ENCODE measurements around the gene APLNR. TPM values are rescaled to one million over a fixed set of nuclear protein-coding genes. Genes with fewer than 3 reads are reported as not detected.

The APLNR gene
- total and polyA plus RNA-seq, 3 experiments from 2014 or later, result not detected

GRCh38 chr11:57276169-57276970 is 39.3 kb upstream of the APLNR start:
- Histone ChIP-seq H3K4me3 (ENCODE audit: low read length) (no peak overlapping the region), H3K27ac (ENCODE audit: low read depth, low read length) (no peak overlapping the region), H3K36me3 (ENCODE audit: insufficient read depth, low read length) (no peaks in the 10 kb centered on the region), H3K4me1 (ENCODE audit: insufficient read depth, low read length) (no peaks in the 10 kb centered on the region), H3K9me3 (ENCODE audit: low read length) (no peaks in the 10 kb centered on the region), H3K27me3 (ENCODE audit: insufficient read depth, low read length, poor library complexity, severe bottlenecking) (no peaks in the 10 kb centered on the region)
- H3K4me1 Mint-ChIP-seq, result peaks cover 4% of the 10 kb centered on the region in 3 donors
- peaks cover 12 to 47% of the 10 kb centered on the region in 2 donors for H3K27me3 Mint-ChIP-seq
- POLR2A ChIA-PET, result no interaction called here
- CTCF ChIA-PET, result no interaction called here
- H3K9me3 Mint-ChIP-seq, result peaks cover 3 to 11% (median 7%) of the 10 kb centered on the region in 5 donors
- no peak overlapping the region for H3K27ac Mint-ChIP-seq
- H3K36me3 Mint-ChIP-seq, result peaks cover 0 to 4% (median 0%) of the 10 kb centered on the region in 3 donors
- H3K4me3 Mint-ChIP-seq, result no peak overlapping the region
- DNase-seq, result no peak

- Mint-ChIP-seq H3K4me1 (peaks cover 4% of the 10 kb centered on the region in 3 donors), H3K27me3 (peaks cover 15 to 51% of the 10 kb centered on the region in 2 donors), H3K9me3 (peaks cover 3 to 11% (median 7%) of the 10 kb centered on the region in 5 donors), H3K4me3 (no peak overlapping the region), H3K36me3 (peaks cover 0 to 4% (median 0%) of the 10 kb centered on the region in 3 donors), H3K27ac (no peak overlapping the region)
- H3K27ac ChIP-seq (ENCODE audit: low read depth, low read length), result no peak overlapping the region
- POLR2A ChIA-PET, result interaction anchor here (0.7 kb wide), 1 partner anchor 49 kb away, joined by 3 read pairs; the partner anchor contains the start of gene TNKS1BP1
- H3K27me3 ChIP-seq (ENCODE audit: insufficient read depth, low read length, poor library complexity, severe bottlenecking), result no peaks in the 10 kb centered on the region
- no peak for DNase-seq
- CTCF ChIA-PET, result no interaction called here
- no peak overlapping the region for H3K4me3 ChIP-seq (ENCODE audit: low read length)
- no peaks in the 10 kb centered on the region for H3K9me3 ChIP-seq (ENCODE audit: low read length)
- no peaks in the 10 kb centered on the region for H3K36me3 ChIP-seq (ENCODE audit: insufficient read depth, low read length)
- no peaks in the 10 kb centered on the region for H3K4me1 ChIP-seq (ENCODE audit: insufficient read depth, low read length)
These were observed 38.5 kb upstream of the APLNR start for GRCh38 chr11:57275582-57275981.

DNA sequence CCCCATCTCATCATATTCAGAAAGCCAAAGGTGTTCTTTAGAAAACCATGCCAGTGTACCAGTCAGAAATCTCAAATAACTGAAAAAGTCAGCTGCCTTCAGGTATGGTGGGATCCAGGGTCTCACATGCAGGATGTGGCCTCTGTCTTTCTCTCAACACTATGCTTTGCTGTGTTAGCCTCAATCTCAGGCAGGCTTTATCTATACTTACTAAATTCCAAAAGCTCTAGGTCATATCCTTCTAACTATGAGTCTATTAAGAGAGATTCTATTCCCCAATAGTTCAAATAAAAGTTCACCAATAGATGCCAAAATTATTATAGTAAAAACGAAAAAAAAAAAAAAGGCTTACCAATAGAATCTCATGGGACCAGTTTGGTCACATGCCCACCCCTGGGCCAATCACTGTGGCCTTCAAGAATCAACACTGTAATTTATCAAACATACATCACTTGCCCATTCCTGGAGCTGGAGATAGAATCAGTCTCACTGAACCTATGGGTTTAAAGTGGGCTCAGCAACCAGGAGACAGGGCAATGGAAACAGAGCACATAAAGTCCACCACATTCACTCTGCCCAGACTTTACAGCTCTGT is 38.0 kb upstream of the APLNR start:
- Histone ChIP-seq H3K27ac (ENCODE audit: low read depth, low read length) (no peak overlapping the region), H3K9me3 (ENCODE audit: low read length) (no peaks in the 10 kb centered on the region), H3K36me3 (ENCODE audit: insufficient read depth, low read length) (no peaks in the 10 kb centered on the region), H3K4me3 (ENCODE audit: low read length) (no peak overlapping the region), H3K4me1 (ENCODE audit: insufficient read depth, low read length) (no peaks in the 10 kb centered on the region), H3K27me3 (ENCODE audit: insufficient read depth, low read length, poor library complexity, severe bottlenecking) (no peaks in the 10 kb centered on the region)
- no peak overlapping the region for H3K27ac Mint-ChIP-seq
- H3K4me1 Mint-ChIP-seq, result peaks cover 4% of the 10 kb centered on the region in 3 donors
- peaks cover 3 to 11% (median 7%) of the 10 kb centered on the region in 5 donors for H3K9me3 Mint-ChIP-seq
- H3K4me3 Mint-ChIP-seq, result no peak overlapping the region
- POLR2A ChIA-PET, result interaction anchor here (0.7 kb wide), 1 partner anchor 50 kb away, joined by 3 read pairs; the partner anchor contains the start of gene TNKS1BP1
- CTCF ChIA-PET, result no interaction called here
- DNase-seq, result no peak
- H3K36me3 Mint-ChIP-seq, result peaks cover 0 to 4% (median 0%) of the 10 kb centered on the region in 3 donors
- peaks cover 15 to 54% of the 10 kb centered on the region in 2 donors for H3K27me3 Mint-ChIP-seq

DNA sequence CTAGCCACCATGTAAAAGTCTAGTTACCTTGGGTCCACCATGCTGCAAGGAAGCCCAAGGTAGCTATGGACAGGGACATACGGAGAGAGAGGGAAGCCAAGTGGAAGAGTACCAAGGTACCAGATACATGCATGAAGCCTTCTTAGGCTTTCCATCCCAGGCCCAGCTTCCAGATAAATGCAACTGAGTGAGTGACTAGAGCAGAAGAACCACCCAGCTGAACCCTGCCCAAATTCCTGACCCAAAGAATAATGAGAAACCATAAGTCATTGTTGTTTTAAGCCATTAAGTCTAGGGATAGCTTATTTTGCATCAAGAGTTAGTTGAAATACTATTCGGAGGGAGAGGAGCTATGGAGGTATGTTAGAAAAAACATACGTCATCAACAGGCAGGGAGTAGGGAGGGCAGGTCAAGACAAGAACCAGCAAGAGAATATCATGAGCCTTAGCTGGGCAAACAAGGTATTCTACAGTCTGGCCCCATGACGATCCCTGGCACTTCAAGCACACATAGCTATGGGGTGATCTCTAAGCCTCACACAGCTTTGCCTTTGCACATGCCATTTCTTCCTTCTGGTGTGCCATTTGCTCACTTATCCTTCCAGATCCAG is 36.5 kb upstream of the APLNR start:
- Mint-ChIP-seq H3K4me3 (no peak overlapping the region), H3K36me3 (peaks cover 0 to 4% (median 0%) of the 10 kb centered on the region in 3 donors), H3K27me3 (peaks cover 18 to 43% of the 10 kb centered on the region in 2 donors), H3K9me3 (peaks cover 6 to 11% (median 7%) of the 10 kb centered on the region in 5 donors), H3K27ac (no peak overlapping the region), H3K4me1 (peaks cover 4% of the 10 kb centered on the region in 3 donors)
- Histone ChIP-seq H3K27ac (ENCODE audit: low read depth, low read length) (no peak overlapping the region), H3K36me3 (ENCODE audit: insufficient read depth, low read length) (no peaks in the 10 kb centered on the region), H3K27me3 (ENCODE audit: insufficient read depth, low read length, poor library complexity, severe bottlenecking) (no peaks in the 10 kb centered on the region), H3K4me1 (ENCODE audit: insufficient read depth, low read length) (no peaks in the 10 kb centered on the region), H3K9me3 (ENCODE audit: low read length) (no peaks in the 10 kb centered on the region), H3K4me3 (ENCODE audit: low read length) (no peak overlapping the region)
- ChIA-PET POLR2A (no interaction called here), CTCF (interaction anchor here (0.9 kb wide), 1 partner anchor 24 kb away, joined by 4 read pairs; no protein-coding TSS in a partner anchor)
- no peak for DNase-seq

- Mint-ChIP-seq H3K27ac (no peak overlapping the region), H3K4me1 (no peaks in the 10 kb centered on the region), H3K36me3 (peaks cover 0 to 4% (median 0%) of the 10 kb centered on the region in 3 donors), H3K27me3 (peaks cover 25 to 33% of the 10 kb centered on the region in 2 donors), H3K9me3 (peaks cover 7 to 15% (median 11%) of the 10 kb centered on the region in 5 donors), H3K4me3 (no peak overlapping the region)
- POLR2A ChIA-PET, result no interaction called here
- no peak for DNase-seq
- Histone ChIP-seq H3K36me3 (ENCODE audit: insufficient read depth, low read length) (no peaks in the 10 kb centered on the region), H3K4me1 (ENCODE audit: insufficient read depth, low read length) (no peaks in the 10 kb centered on the region), H3K4me3 (ENCODE audit: low read length) (no peak overlapping the region), H3K27ac (ENCODE audit: low read depth, low read length) (no peak overlapping the region), H3K9me3 (ENCODE audit: low read length) (no peaks in the 10 kb centered on the region), H3K27me3 (ENCODE audit: insufficient read depth, low read length, poor library complexity, severe bottlenecking) (no peaks in the 10 kb centered on the region)
- CTCF ChIA-PET, result no interaction called here
These were observed 32.5 kb upstream of the APLNR start for GRCh38 chr11:57269571-57270021.

GRCh38 chr11:57266157-57266556 is 29.1 kb upstream of the APLNR start:
- Mint-ChIP-seq H3K36me3 (no peaks in the 10 kb centered on the region), H3K27ac (no peak overlapping the region), H3K9me3 (peaks cover 2 to 9% (median 4%) of the 10 kb centered on the region in 5 donors), H3K27me3 (peaks cover 25 to 34% of the 10 kb centered on the region in 2 donors), H3K4me1 (no peaks in the 10 kb centered on the region), H3K4me3 (no peak overlapping the region)
- no peak overlapping the region for H3K4me3 ChIP-seq (ENCODE audit: low read length)
- no peaks in the 10 kb centered on the region for H3K36me3 ChIP-seq (ENCODE audit: insufficient read depth, low read length)
- H3K4me1 ChIP-seq (ENCODE audit: insufficient read depth, low read length), result no peaks in the 10 kb centered on the region
- ChIA-PET POLR2A (no interaction called here), CTCF (no interaction called here)
- no peaks in the 10 kb centered on the region for H3K27me3 ChIP-seq (ENCODE audit: insufficient read depth, low read length, poor library complexity, severe bottlenecking)
- no peaks in the 10 kb centered on the region for H3K9me3 ChIP-seq (ENCODE audit: low read length)
- no peak overlapping the region for H3K27ac ChIP-seq (ENCODE audit: low read depth, low read length)
- DNase-seq, result no peak

DNA sequence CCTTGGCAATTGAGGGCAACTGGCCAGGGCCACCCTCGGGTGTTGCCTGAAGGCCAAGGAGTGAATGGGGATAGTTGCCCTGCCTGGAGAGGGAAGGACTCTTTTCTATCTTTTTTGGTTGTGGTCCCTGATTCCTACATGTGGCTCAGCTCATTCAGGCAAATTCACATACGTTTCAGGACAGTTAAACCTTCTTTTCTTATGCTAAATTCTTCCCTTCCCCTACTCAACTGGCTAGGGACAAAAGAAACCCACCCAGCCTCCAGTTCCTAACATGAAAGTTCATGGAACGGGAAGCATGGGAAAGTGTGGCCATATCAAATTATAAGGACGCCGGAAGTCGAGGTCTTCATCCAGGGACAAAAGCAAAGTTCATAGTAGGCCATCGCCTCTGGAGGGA is 26.3 kb upstream of the APLNR start:
- POLR2A ChIA-PET, result no interaction called here
- no peak overlapping the region for H3K4me3 ChIP-seq (ENCODE audit: low read length)
- DNase-seq, result no peak
- CTCF ChIA-PET, result no interaction called here
- Mint-ChIP-seq H3K27me3 (peaks cover 17 to 31% of the 10 kb centered on the region in 2 donors), H3K4me1 (no peaks in the 10 kb centered on the region), H3K4me3 (no peak overlapping the region), H3K27ac (no peak overlapping the region), H3K36me3 (no peaks in the 10 kb centered on the region), H3K9me3 (peaks cover 2 to 6% (median 4%) of the 10 kb centered on the region in 5 donors)
- no peaks in the 10 kb centered on the region for H3K9me3 ChIP-seq (ENCODE audit: low read length)
- H3K36me3 ChIP-seq (ENCODE audit: insufficient read depth, low read length), result no peaks in the 10 kb centered on the region
- H3K4me1 ChIP-seq (ENCODE audit: insufficient read depth, low read length), result no peaks in the 10 kb centered on the region
- H3K27me3 ChIP-seq (ENCODE audit: insufficient read depth, low read length, poor library complexity, severe bottlenecking), result no peaks in the 10 kb centered on the region
- no peak overlapping the region for H3K27ac ChIP-seq (ENCODE audit: low read depth, low read length)

GRCh38 chr11:57262157-57262556 is 25.1 kb upstream of the APLNR start:
- H3K27ac Mint-ChIP-seq, result no peak overlapping the region
- Histone ChIP-seq H3K4me1 (ENCODE audit: insufficient read depth, low read length) (no peaks in the 10 kb centered on the region), H3K36me3 (ENCODE audit: insufficient read depth, low read length) (no peaks in the 10 kb centered on the region), H3K9me3 (ENCODE audit: low read length) (no peaks in the 10 kb centered on the region), H3K27ac (ENCODE audit: low read depth, low read length) (no peak overlapping the region), H3K27me3 (ENCODE audit: insufficient read depth, low read length, poor library complexity, severe bottlenecking) (no peaks in the 10 kb centered on the region), H3K4me3 (ENCODE audit: low read length) (no peak overlapping the region)
- DNase-seq, result no peak
- peaks cover 7 to 24% of the 10 kb centered on the region in 2 donors for H3K27me3 Mint-ChIP-seq
- no peaks in the 10 kb centered on the region for H3K36me3 Mint-ChIP-seq
- peaks cover 2 to 7% (median 4%) of the 10 kb centered on the region in 5 donors for H3K9me3 Mint-ChIP-seq
- POLR2A ChIA-PET, result no interaction called here
- H3K4me3 Mint-ChIP-seq, result no peak overlapping the region
- CTCF ChIA-PET, result interaction anchor here (0.8 kb wide), 1 partner anchor 13 kb away, joined by 3 read pairs; no protein-coding TSS in a partner anchor
- H3K4me1 Mint-ChIP-seq, result no peaks in the 10 kb centered on the region

Measured in CD8-positive, alpha-beta memory T cell (primary cell).